HEK293 (cell line): ENCODE measurements around the gene FAT2.
A peak's percentile ranks its signal among the peaks of the same experiment; 100 is the strongest.

ENCODE experiments used
- CTCF ChIA-PET: fragments of 350-600 bp; formaldehyde crosslinking; extraction: SDS; loops from one replicate; lab custom pipeline; 2021; ENCODE audit warnings: antibody characterized with exemption; lab: Yijun Ruan, JAX
- POLR2A ChIA-PET: fragments of 300-600 bp; formaldehyde crosslinking; extraction: SDS; loops from one replicate; lab custom pipeline; 2020; ENCODE audit warnings: antibody characterized with exemption, inconsistent platforms; lab: Yijun Ruan, JAX
- H3K27ac ChIP-seq: fragments of 200-500 bp; sonication (Bioruptor generic); 2 replicates; pipeline ENCODE4 v1.5.1; 2014; ENCODE audit warnings: low read depth, low read length, control low read depth, inconsistent platforms; ENCODE audit errors: extremely low read depth
- H3K36me3 ChIP-seq, 2 experiments: fragments of 200-500 bp in 1 of 2; sonication (Bioruptor generic) in 1 of 2; 1 replicate in 1 of 2; 2 replicates in 1 of 2; pipeline ENCODE4 v1.5.1; 2014 to 2017; ENCODE audit warnings: inconsistent platforms in 2 of 2, low read length in 2 of 2; ENCODE audit not compliant: control insufficient read depth in 2 of 2, insufficient read depth in 1 of 2
- H3K4me1 ChIP-seq: fragments of 200-500 bp; sonication (Bioruptor generic); 2 replicates; pipeline ENCODE4 v1.5.1; 2014; ENCODE audit warnings: mild to moderate bottlenecking, low read length, inconsistent platforms; ENCODE audit not compliant: control insufficient read depth, insufficient read depth
- H3K4me3 ChIP-seq: 2 replicates; pipeline ENCODE4 v1.5.1; 2011; ENCODE audit warnings: low read depth, mild to moderate bottlenecking, control low read depth, low read length, moderate library complexity
- H3K9me3 ChIP-seq: fragments of 200-500 bp; sonication (Bioruptor generic); 2 replicates; pipeline ENCODE4 v1.5.1; 2014; ENCODE audit warnings: low read depth, low read length, inconsistent platforms; ENCODE audit not compliant: control insufficient read depth, insufficient read depth
- PRDM2 ChIP-seq: fragments of 450-650 bp; formaldehyde crosslinking; IDR thresholded peaks from 2 replicates; pipeline ENCODE4 v1.5.1; 2016; ENCODE audit warnings: missing biosample characterization, missing genetic modification characterization, borderline replicate concordance
- ZBTB17 ChIP-seq: fragments of 450-650 bp; formaldehyde crosslinking; IDR thresholded peaks from 2 replicates; pipeline ENCODE4 v1.5.1; 2016; ENCODE audit warnings: missing biosample characterization, missing genetic modification characterization
- ZBTB26 ChIP-seq: fragments of 450-650 bp; formaldehyde crosslinking; optimal IDR thresholded peaks from 2 replicates; pipeline ENCODE3; 2016; ENCODE audit warnings: missing biosample characterization, mild to moderate bottlenecking, missing genetic modification characterization
- ZBTB6 ChIP-seq: fragments of 450-650 bp; formaldehyde crosslinking; IDR thresholded peaks from 2 replicates; pipeline ENCODE4 v1.5.1; 2017; ENCODE audit warnings: missing biosample characterization, missing genetic modification characterization
- ZNF138 ChIP-seq: fragments of 450-650 bp; formaldehyde crosslinking; IDR thresholded peaks from 2 replicates; pipeline ENCODE4 v1.5.1; 2016; ENCODE audit warnings: missing biosample characterization, missing genetic modification characterization, borderline replicate concordance
- ZNF2 ChIP-seq: fragments of 450-650 bp; formaldehyde crosslinking; IDR thresholded peaks from 2 replicates; pipeline ENCODE4 v1.5.1; 2016; ENCODE audit warnings: missing biosample characterization, missing genetic modification characterization
- ZNF239 ChIP-seq: fragments of 450-650 bp; formaldehyde crosslinking; IDR thresholded peaks from 2 replicates; pipeline ENCODE4 v1.5.1; 2016; ENCODE audit warnings: missing biosample characterization, missing genetic modification characterization
- ZNF292 ChIP-seq: fragments of 450-650 bp; formaldehyde crosslinking; IDR thresholded peaks from 2 replicates; pipeline ENCODE4 v1.5.1; 2016; ENCODE audit warnings: low read depth, missing biosample characterization, missing genetic modification characterization, borderline replicate concordance
- ZNF311 ChIP-seq: fragments of 450-650 bp; formaldehyde crosslinking; IDR thresholded peaks from 2 replicates; pipeline ENCODE4 v1.5.1; 2017; ENCODE audit warnings: missing biosample characterization, missing genetic modification characterization, borderline replicate concordance
- ZNF354C ChIP-seq: fragments of 450-650 bp; formaldehyde crosslinking; IDR thresholded peaks from 2 replicates; pipeline ENCODE4 v1.5.1; 2016; ENCODE audit warnings: missing biosample characterization, missing genetic modification characterization, low read depth, borderline replicate concordance
- ZNF416 ChIP-seq: fragments of 450-650 bp; formaldehyde crosslinking; IDR thresholded peaks from 2 replicates; pipeline ENCODE4 v1.5.1; 2016; ENCODE audit warnings: missing biosample characterization, missing genetic modification characterization
- ZNF423 ChIP-seq: fragments of 450-650 bp; formaldehyde crosslinking; IDR thresholded peaks from 2 replicates; pipeline ENCODE4 v1.5.1; 2016; ENCODE audit warnings: missing biosample characterization, missing genetic modification characterization
- ZNF514 ChIP-seq: fragments of 450-650 bp; formaldehyde crosslinking; IDR thresholded peaks from 2 replicates; pipeline ENCODE4 v1.5.1; 2016; ENCODE audit warnings: missing biosample characterization, missing genetic modification characterization
- ZNF530 ChIP-seq: fragments of 450-650 bp; formaldehyde crosslinking; IDR thresholded peaks from 2 replicates; pipeline ENCODE4 v1.5.1; 2016; ENCODE audit warnings: low read depth, missing biosample characterization, missing genetic modification characterization
- ZNF670 ChIP-seq: fragments of 450-650 bp; formaldehyde crosslinking; IDR thresholded peaks from 2 replicates; pipeline ENCODE4 v1.5.1; 2016; ENCODE audit warnings: missing biosample characterization, missing genetic modification characterization, low read depth
- ZNF701 ChIP-seq: fragments of 450-650 bp; formaldehyde crosslinking; IDR thresholded peaks from 2 replicates; pipeline ENCODE4 v1.5.1; 2016; ENCODE audit warnings: missing biosample characterization, missing genetic modification characterization
- ZNF704 ChIP-seq: fragments of 450-650 bp; formaldehyde crosslinking; IDR thresholded peaks from 2 replicates; pipeline ENCODE4 v1.5.1; 2016; ENCODE audit warnings: missing biosample characterization, missing genetic modification characterization
- ZNF785 ChIP-seq: fragments of 450-650 bp; formaldehyde crosslinking; IDR thresholded peaks from 2 replicates; pipeline ENCODE4 v1.5.1; 2016; ENCODE audit warnings: missing biosample characterization, missing genetic modification characterization

FAT2 gene

GRCh38 chr5:151550146-151550545 lies 41.0 kb downstream of the FAT2 start:
- no peaks in the 10 kb centered on the region for H3K4me1 ChIP-seq
- H3K27ac ChIP-seq, result no peak overlapping the region
- ChIA-PET POLR2A (no interaction called here), CTCF (interaction anchor here (0.6 kb wide), 1 partner anchor 956 kb away, joined by 5 read pairs; no protein-coding TSS in a partner anchor)
- TF ChIP-seq ZNF704 (tag by site-specific recombination), result no peak
- TF ChIP-seq ZNF670 (tag by site-specific recombination), result no peak
- no peak for TF ChIP-seq PRDM2 (tag by site-specific recombination)
- no peak for TF ChIP-seq ZNF354C
- TF ChIP-seq ZNF423 (tag by site-specific recombination), result no peak
- TF ChIP-seq ZBTB26, result no peak
- H3K9me3 ChIP-seq, result no peaks in the 10 kb centered on the region
- no peaks in the 10 kb centered on the region for H3K36me3 ChIP-seq
- no peak overlapping the region for H3K4me3 ChIP-seq

- Histone ChIP-seq H3K4me1 (no peaks in the 10 kb centered on the region), H3K36me3 (no peaks in the 10 kb centered on the region), H3K9me3 (no peaks in the 10 kb centered on the region), H3K4me3 (no peak overlapping the region), H3K27ac (no peak overlapping the region)
- ChIA-PET CTCF (no interaction called here), POLR2A (no interaction called here)
- TF ChIP-seq ZNF701 (tag by site-specific recombination) (no peak), ZBTB6 (tag by site-specific recombination) (no peak), ZNF239 (peak; percentile 84)
Observed at GRCh38 chr5:151549713-151550112, 41.4 kb downstream of the FAT2 start.

GRCh38 chr5:151547364-151547763 lies 43.8 kb downstream of the FAT2 start:
- no peaks in the 10 kb centered on the region for H3K4me1 ChIP-seq
- no peak overlapping the region for H3K4me3 ChIP-seq
- POLR2A ChIA-PET, result no interaction called here
- H3K27ac ChIP-seq, result no peak overlapping the region
- no peak for TF ChIP-seq ZNF292 (tag by site-specific recombination)
- TF ChIP-seq ZNF785 (tag by site-specific recombination), result no peak
- no peak for TF ChIP-seq ZNF514 (tag by site-specific recombination)
- no peak for TF ChIP-seq ZNF138
- TF ChIP-seq ZNF416 (tag by site-specific recombination), result no peak
- TF ChIP-seq ZBTB17, result no peak
- TF ChIP-seq ZNF2 (tag by site-specific recombination), result no peak
- no peak for TF ChIP-seq ZNF311
- TF ChIP-seq ZNF530, result no peak
- TF ChIP-seq, all 188 proteins: peak for 0
- Histone ChIP-seq H3K36me3 (no peaks in the 10 kb centered on the region), H3K9me3 (no peaks in the 10 kb centered on the region)
- CTCF ChIA-PET, result interaction anchor here (1.9 kb wide), 1 partner anchor 105 kb away, joined by 7 read pairs; no protein-coding TSS in a partner anchor
